Naive B cell (primary cell): ENCODE measurements around the gene GBP6. TPM values are rescaled to one million over a fixed set of nuclear protein-coding genes. Genes with fewer than 3 reads are reported as not detected.
"Not testable (repeated sequence)": the region's sequence is repeated elsewhere in the genome, so short reads cannot be mapped to it uniquely, and the experiment has no call there.

ENCODE experiments used
- ATAC-seq, 2 donors: fragments of 150-1000 bp; cut with Tn5 transposase; 2 replicates each; pipeline ENCODE4 v1.10.0; 2021; ENCODE audit warnings: low read depth in 2 of 2, mild to moderate bottlenecking in 2 of 2, moderate library complexity in 2 of 2
- DNase-seq: peaks from one replicate; pipeline ENCODE4 v3.0.0; 2022
- H3K27ac Mint-ChIP-seq, 6 donors: one replicate each; pipeline ENCODE4 v1.8.0; 2020 to 2022; ENCODE audit warnings: mild to moderate bottlenecking in 6 of 6, mixed read lengths in 6 of 6, moderate library complexity in 5 of 6, inconsistent platforms in 2 of 6
- H3K27me3 Mint-ChIP-seq, 3 donors: one replicate each; pipeline ENCODE4 v1.8.0; 2021 to 2022; ENCODE audit warnings: mixed read lengths in 3 of 3, mild to moderate bottlenecking in 1 of 3
- H3K36me3 Mint-ChIP-seq, 2 donors: one replicate each; pipeline ENCODE4 v1.8.0; 2020 to 2022; ENCODE audit warnings: mixed read lengths in 2 of 2, inconsistent platforms in 1 of 2, mild to moderate bottlenecking in 1 of 2
- H3K4me1 Mint-ChIP-seq, 3 donors: one replicate each; pipeline ENCODE4 v1.8.0; 2020 to 2022; ENCODE audit warnings: mixed read lengths in 3 of 3, inconsistent platforms in 1 of 3, mild to moderate bottlenecking in 1 of 3, moderate library complexity in 1 of 3
- H3K4me3 Mint-ChIP-seq, 8 donors: one replicate each; pipeline ENCODE4 v1.8.0; 2020 to 2022; ENCODE audit warnings: mild to moderate bottlenecking in 8 of 8, mixed read lengths in 8 of 8, moderate library complexity in 8 of 8, inconsistent platforms in 2 of 8
- H3K9me3 Mint-ChIP-seq, 7 donors: one replicate each; pipeline ENCODE4 v1.8.0; 2020 to 2022; ENCODE audit warnings: mixed read lengths in 7 of 7, mild to moderate bottlenecking in 5 of 7, inconsistent platforms in 2 of 7, moderate library complexity in 1 of 7
- polyA plus RNA-seq, 6 donors: library from polyadenylated mRNA; unstranded; fragments of 300-500 nt; fragmentation: Illumina TruSeq; gene quantifications; one replicate each; pipeline ENCODE4 v1.2.3, GENCODE V29; 2021; ENCODE audit warnings: low read depth in 6 of 6

Gene GBP6
- polyA plus RNA-seq, 6 donors from 2014 or later, result not detected

DNA sequence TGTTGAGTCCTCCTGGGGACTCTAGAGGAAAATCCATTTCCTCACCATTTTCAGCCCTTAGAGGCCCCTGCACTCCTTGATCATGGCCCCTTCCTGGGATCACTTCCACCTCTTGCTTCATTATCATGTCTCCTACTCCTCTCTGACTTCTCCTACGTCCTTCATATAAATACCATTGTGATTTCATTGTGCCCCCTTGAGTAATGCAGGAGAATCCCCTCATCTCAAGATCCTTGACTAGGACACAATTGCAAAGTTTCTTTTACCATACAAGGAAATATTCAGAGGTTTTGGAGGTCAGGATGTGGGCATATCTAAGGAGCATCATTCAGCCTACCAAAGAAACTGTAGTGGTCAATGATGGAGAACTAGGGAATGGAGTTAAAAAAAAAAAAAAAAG is 8.8 kb upstream of the GBP6 start:
- H3K9me3 Mint-ChIP-seq, result no peaks in the 10 kb centered on the region
- no peaks in the 10 kb centered on the region for H3K27me3 Mint-ChIP-seq
- H3K4me3 Mint-ChIP-seq, result no peak overlapping the region
- ATAC-seq, result no peak
- H3K4me1 Mint-ChIP-seq, result peaks cover 5 to 7% (median 6%) of the 10 kb centered on the region in 3 donors
- no peaks in the 10 kb centered on the region for H3K36me3 Mint-ChIP-seq
- no peak overlapping the region for H3K27ac Mint-ChIP-seq
- no peak for DNase-seq

DNA sequence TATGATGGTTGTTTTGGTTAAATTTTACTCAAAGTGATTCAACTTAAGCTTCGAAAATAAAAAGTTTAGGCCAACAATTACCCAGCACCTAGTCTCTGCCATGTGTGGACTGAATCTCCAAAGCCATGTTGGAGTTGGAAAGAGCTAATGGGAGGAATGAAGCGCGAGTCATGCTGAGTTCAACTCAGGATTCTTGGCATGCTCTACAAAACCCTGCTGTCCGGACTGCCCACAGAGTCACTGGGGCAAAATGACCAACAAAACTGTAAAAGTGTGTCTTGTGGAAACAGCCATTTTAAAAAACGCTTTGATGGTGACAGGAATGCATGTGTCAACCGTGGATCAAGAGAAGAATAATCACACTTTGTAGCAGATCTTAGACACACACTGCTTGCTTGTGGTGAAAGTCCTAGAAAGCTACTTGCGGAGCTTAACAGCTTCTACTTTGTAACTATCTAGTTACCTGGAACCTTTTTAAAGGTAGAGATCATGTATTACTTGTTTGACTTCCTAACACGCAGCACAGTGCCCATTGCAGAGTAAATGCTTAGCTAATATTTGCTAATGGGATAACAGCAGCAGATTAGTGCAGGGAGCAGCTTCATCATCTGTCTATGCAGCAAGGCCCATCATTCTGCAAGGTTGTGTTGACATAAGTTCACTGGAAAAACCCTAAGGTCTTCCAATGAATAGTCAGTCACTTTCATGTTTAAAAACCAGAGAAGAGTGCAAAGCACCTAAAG is 7.0 kb upstream of the GBP6 start:
- no peak for ATAC-seq
- Mint-ChIP-seq H3K4me1 (peaks cover 5 to 7% (median 6%) of the 10 kb centered on the region in 3 donors), H3K27ac (no peak overlapping the region), H3K36me3 (no peaks in the 10 kb centered on the region), H3K9me3 (no peaks in the 10 kb centered on the region), H3K27me3 (no peaks in the 10 kb centered on the region), H3K4me3 (no peak overlapping the region)
- no peak for DNase-seq

DNA sequence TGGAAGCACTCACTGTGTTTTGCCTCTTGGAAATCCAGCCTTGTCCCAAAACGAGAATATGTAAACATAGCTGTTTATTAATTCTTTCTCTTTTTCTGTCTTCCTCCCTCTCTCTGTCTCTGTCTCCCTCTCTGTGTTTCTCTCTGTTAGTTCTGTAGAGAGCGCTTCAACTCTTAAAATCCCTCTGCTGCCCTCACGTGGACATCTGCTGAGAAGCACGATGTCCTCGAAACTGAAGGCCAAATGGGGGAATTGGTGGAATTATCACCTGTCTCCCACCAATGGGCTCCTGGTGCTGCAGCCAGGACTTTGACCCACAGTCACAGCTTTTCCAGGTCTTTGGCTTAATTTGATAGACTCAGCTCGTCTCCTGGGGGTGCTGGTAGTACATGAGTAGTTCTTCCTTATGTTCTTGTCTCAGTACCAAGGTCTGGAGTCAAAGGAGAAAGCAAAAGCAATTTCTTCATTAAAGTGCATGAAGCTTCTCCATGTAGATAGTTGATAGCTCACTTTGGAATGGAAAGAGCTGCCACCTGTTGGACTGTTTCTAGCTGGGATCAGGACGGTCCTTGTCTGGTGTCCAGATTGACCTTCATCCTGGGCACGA is 5.5 kb upstream of the GBP6 start:
- peak; percentile 92 to 94 for ATAC-seq
- Mint-ChIP-seq H3K27ac (peak overlapping the region in 1 of 6 donors; percentile 19), H3K4me3 (no peak overlapping the region), H3K36me3 (no peaks in the 10 kb centered on the region), H3K4me1 (peaks cover 5 to 7% (median 6%) of the 10 kb centered on the region in 3 donors), H3K9me3 (no peaks in the 10 kb centered on the region), H3K27me3 (no peaks in the 10 kb centered on the region)
- peak; percentile 61 for DNase-seq

DNA sequence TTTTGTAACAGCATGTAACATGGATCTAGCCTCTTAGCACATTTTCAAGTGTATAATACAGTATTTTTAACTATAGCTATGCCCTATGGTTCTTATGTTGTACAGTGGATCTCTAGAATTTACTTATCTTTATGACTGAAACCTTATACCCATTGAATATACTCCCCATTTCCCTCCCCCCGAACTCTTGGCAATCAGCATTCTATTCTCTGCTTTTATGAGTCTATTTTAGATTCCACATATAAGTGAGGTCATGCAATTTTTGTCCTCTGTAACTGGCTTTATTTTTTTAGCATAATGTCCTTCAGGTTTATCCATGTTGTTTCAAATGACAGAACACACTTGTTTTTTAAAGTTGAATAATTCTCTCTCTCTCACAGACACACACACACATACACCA is 3.1 kb upstream of the GBP6 start:
- ATAC-seq (no peak), DNase-seq (no peak)
- H3K9me3 Mint-ChIP-seq, result no peaks in the 10 kb centered on the region
- H3K27ac Mint-ChIP-seq, result no peak overlapping the region
- H3K27me3 Mint-ChIP-seq, result no peaks in the 10 kb centered on the region
- no peaks in the 10 kb centered on the region for H3K36me3 Mint-ChIP-seq
- H3K4me3 Mint-ChIP-seq, result no peak overlapping the region
- peaks cover 4 to 6% (median 5%) of the 10 kb centered on the region in 3 donors for H3K4me1 Mint-ChIP-seq

DNA sequence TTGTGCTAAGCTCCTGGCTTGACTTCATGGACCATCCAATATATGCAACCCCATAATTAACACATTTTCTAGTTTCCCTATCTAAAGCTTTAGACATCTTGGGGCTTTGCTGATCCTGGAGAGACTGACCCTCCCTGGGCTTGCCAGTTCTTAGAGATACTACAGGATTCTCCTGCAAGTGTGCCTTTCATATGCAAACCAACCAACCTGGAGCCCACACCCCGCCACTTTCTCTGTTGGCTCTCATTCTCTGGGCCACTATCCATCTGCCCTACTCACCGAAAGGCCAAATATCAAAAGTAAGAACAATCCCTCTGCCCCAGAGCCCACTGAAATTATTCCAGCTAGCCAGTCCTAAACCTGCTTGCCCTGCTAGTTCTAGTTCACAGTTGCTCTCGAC is 2.2 kb upstream of the GBP6 start:
- Mint-ChIP-seq H3K36me3 (no peaks in the 10 kb centered on the region), H3K27me3 (no peaks in the 10 kb centered on the region), H3K4me1 (peaks cover 4 to 6% (median 5%) of the 10 kb centered on the region in 3 donors), H3K27ac (peak overlapping the region in 1 of 6 donors; percentile 10), H3K9me3 (no peaks in the 10 kb centered on the region), H3K4me3 (no peak overlapping the region)
- no peak for DNase-seq
- ATAC-seq, result no peak

DNA sequence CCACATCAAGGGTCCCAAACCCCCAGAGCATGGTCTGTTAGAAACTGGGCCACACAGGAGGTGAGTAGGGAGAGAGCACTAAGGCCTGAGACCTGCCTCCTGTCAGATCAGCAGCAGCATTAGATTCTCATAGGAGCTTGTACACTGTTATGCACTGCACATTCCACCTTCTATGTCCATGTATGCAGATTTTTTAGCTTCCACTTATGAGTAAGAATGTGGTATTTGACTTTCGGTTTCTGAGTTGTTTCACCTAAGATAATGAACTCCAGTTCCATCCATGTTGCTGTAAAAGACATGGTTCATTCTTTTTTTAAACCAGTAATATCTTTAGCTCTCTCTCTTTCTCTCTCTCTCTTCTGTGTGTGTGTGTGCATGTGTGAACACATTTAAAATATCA is 663 bp upstream of the GBP6 start:
- no peak overlapping the region for H3K27ac Mint-ChIP-seq

DNA sequence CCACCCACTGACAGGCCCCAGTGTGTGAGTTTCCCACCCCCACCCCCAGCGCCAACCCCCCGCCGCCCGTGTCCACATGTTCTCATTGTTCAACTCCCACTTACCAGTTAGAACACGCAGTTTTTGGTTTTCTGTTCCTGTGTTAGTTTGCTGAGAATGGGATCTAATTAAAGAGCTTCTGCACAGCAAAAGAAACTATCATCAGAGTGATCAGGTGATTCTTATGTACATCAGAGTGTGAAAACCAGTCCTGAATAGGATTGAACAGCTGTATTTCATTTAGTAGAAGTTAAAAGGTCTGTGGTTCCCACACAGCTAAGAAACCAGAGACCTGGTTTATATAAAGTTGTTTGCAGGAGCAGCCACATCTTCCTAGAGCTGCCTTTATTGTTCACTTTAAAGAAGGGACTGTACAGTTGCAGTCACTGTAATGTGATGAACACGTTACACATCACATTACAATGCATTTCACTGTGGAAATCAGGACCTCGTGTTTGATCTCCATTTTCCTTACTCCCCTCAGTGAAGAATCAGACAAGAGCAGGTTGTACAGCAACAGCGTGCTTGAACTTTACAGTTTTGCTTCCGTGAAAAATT is 1.2 kb downstream of the GBP6 start:
- H3K4me3 Mint-ChIP-seq, result no peak overlapping the region
- no peaks in the 10 kb centered on the region for H3K36me3 Mint-ChIP-seq
- H3K9me3 Mint-ChIP-seq, result no peaks in the 10 kb centered on the region
- DNase-seq, result no peak
- no peak for ATAC-seq
- peaks cover 0 to 6% (median 4%) of the 10 kb centered on the region in 3 donors for H3K27me3 Mint-ChIP-seq
- H3K27ac Mint-ChIP-seq, result no peak overlapping the region
- H3K4me1 Mint-ChIP-seq, result no peaks in the 10 kb centered on the region

More for the DNA sequence above, 663 bp upstream of the GBP6 start:
- DNase-seq, result no peak
- Mint-ChIP-seq H3K4me3 (no peak overlapping the region), H3K9me3 (no peaks in the 10 kb centered on the region), H3K36me3 (no peaks in the 10 kb centered on the region), H3K4me1 (peaks cover 2 to 3% (median 2%) of the 10 kb centered on the region in 3 donors), H3K27me3 (no peaks in the 10 kb centered on the region)
- no peak for ATAC-seq

DNA sequence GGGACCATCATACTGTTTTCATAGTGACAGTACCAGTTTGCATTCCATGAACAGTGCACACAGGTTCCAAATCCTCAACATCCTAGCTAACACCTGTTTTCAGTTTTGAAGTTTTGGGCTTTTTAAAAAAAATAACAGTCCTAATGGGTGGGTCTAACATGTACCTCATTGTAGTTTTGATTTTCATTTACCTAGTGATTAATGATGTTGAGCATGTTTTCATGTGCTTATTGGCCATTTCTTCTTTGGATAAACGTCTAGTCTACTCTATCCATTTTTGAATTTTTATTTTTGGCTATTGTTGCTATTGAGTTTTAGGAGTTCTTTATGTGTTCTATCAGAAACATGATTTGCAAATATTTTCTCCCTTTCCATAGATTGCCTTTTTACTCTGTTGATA is 3.4 kb downstream of the GBP6 start:
- no peak overlapping the region for H3K4me3 Mint-ChIP-seq
- no peak for ATAC-seq

DNA sequence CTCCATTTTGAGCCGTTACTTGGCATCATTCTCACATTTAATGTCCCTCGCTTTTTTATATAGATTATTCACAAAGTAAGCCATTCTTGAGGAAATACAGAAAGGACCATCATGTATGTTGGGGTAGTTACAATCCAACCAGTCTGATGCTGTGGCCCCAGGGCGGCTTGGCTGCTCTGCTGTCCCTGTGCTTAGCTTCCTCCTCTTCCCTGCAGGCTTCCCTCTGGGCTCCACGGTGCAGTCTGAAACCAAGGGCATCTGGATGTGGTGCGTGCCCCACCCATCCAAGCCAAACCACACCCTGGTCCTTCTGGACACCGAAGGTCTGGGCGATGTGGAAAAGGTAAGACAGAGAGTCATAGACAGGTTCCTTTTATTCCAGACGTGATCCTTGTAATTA is 5.5 kb downstream of the GBP6 start:
- Mint-ChIP-seq H3K27me3 (peaks cover 0 to 6% (median 4%) of the 10 kb centered on the region in 3 donors), H3K9me3 (peaks cover 0 to 10% (median 5%) of the 10 kb centered on the region in 7 donors), H3K27ac (peak overlapping the region in 1 of 6 donors; percentile 59), H3K36me3 (peaks cover 0 to 6% of the 10 kb centered on the region in 2 donors), H3K4me3 (peak overlapping the region in 1 of 8 donors; percentile 36), H3K4me1 (no peaks in the 10 kb centered on the region)
- ATAC-seq (no peak), DNase-seq (no peak)

More for the DNA sequence above, 3.4 kb downstream of the GBP6 start:
- no peak for DNase-seq
- H3K9me3 Mint-ChIP-seq, result no peaks in the 10 kb centered on the region
- peaks cover 0 to 6% (median 4%) of the 10 kb centered on the region in 3 donors for H3K27me3 Mint-ChIP-seq
- no peaks in the 10 kb centered on the region for H3K4me1 Mint-ChIP-seq
- H3K36me3 Mint-ChIP-seq, result no peaks in the 10 kb centered on the region
- H3K27ac Mint-ChIP-seq, result no peak overlapping the region

DNA sequence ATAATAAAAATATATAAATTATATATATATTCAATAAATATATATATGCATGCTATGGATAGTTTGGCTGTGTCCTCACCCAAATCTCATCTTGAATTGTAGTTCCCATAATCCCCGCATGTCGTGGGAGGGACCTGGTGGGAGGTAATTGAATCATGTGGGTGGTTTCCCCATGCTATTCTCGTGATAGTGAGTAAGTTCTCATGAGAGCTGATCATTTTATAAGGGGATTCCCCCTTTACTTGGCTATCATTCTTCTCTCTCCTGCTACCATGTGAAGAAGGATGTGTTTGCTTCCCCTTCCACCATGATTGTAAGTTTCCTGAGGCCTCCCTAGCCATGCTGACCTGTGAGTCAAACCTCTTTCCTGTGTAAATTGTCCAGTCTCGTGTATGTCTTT is 10.0 kb downstream of the GBP6 start:
- not testable (repeated sequence) for H3K4me1 Mint-ChIP-seq, ATAC-seq, H3K36me3 Mint-ChIP-seq, DNase-seq, H3K4me3 Mint-ChIP-seq, H3K27ac Mint-ChIP-seq
- peaks cover 0 to 13% (median 7%) of the 10 kb centered on the region in 3 donors for H3K27me3 Mint-ChIP-seq
- H3K9me3 Mint-ChIP-seq, result peaks cover 0 to 16% (median 5%) of the 10 kb centered on the region in 7 donors

DNA sequence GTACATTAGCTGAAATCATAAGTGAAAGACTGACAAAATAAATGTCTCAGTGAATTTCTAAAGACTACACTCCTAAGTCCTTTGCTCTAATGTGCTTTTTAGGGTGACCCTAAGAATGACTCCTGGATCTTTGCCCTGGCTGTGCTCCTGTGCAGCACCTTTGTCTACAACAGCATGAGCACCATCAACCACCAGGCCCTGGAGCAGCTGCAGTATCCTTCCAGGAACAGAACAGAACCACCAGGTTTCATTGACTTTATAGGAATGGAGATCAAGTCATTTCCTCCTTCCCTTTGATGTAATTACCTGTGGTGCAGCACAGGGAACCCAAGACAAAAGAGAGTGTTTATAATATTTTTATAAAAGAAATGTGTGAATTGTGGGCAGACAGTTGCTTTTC is 14.1 kb downstream of the GBP6 start:
- peaks cover 0 to 10% (median 5%) of the 10 kb centered on the region in 7 donors for H3K9me3 Mint-ChIP-seq
- no peak overlapping the region for H3K27ac Mint-ChIP-seq
- no peak for ATAC-seq
- DNase-seq, result no peak
- H3K36me3 Mint-ChIP-seq, result peaks cover 0 to 6% of the 10 kb centered on the region in 2 donors
- no peak overlapping the region for H3K4me3 Mint-ChIP-seq
- peaks cover 0 to 7% (median 3%) of the 10 kb centered on the region in 3 donors for H3K27me3 Mint-ChIP-seq
- no peaks in the 10 kb centered on the region for H3K4me1 Mint-ChIP-seq

DNA sequence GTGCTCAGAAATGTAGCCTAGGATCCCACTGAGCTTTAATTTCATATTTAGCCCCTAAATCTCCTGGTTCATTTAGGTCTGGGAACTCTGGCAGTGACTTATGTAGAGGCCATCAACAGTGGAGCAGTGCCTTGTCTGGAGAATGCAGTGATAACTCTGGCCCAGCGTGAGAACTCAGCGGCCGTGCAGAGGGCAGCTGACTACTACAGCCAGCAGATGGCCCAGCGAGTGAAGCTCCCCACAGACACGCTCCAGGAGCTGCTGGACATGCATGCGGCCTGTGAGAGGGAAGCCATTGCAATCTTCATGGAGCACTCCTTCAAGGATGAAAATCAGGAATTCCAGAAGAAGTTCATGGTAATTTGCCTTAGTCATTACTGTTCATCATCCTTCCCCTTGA is 17.8 kb downstream of the GBP6 start:
- no peaks in the 10 kb centered on the region for H3K4me1 Mint-ChIP-seq
- no peak for DNase-seq
- H3K36me3 Mint-ChIP-seq, result no peaks in the 10 kb centered on the region
- no peak overlapping the region for H3K4me3 Mint-ChIP-seq
- H3K9me3 Mint-ChIP-seq, result no peaks in the 10 kb centered on the region
- ATAC-seq, result no peak
- no peak overlapping the region for H3K27ac Mint-ChIP-seq
- H3K27me3 Mint-ChIP-seq, result peaks cover 0 to 13% (median 0%) of the 10 kb centered on the region in 3 donors

DNA sequence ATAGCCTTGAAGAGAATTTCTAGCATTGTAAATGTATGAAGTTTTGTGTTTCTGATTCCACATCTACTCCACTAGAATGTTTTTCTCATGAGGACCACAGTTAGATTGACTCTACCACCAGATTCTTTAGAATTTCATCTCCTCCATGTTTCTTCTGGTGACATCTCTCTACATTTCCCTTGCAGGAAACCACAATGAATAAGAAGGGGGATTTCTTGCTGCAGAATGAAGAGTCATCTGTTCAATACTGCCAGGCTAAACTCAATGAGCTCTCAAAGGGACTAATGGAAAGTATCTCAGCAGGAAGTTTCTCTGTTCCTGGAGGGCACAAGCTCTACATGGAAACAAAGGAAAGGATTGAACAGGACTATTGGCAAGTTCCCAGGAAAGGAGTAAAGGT is 18.6 kb downstream of the GBP6 start:
- Mint-ChIP-seq H3K4me3 (no peak overlapping the region), H3K36me3 (no peaks in the 10 kb centered on the region), H3K27ac (no peak overlapping the region), H3K4me1 (no peaks in the 10 kb centered on the region), H3K27me3 (peaks cover 0 to 6% (median 0%) of the 10 kb centered on the region in 3 donors), H3K9me3 (no peaks in the 10 kb centered on the region)
- no peak for DNase-seq
- ATAC-seq, result no peak

DNA sequence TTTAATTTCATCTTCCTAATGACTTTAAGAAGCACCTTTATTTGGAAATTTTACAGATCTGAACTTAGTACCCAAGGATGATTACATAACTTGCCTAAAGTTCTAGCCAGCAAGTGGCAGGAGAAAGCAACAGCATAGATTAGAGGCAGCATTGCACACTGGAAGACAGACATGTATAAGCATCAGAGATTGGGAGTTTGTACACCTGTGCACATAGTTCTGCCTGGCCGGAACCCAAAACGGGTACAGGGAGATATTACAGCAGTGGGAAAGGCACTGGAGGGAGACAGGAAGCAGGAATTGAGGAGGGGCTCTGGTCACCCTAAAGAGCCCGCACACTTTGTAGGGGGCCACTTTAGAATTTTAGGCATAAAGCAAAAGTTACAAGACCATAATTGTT is 19.3 kb downstream of the GBP6 start:
- Mint-ChIP-seq H3K9me3 (peaks cover 0 to 3% (median 0%) of the 10 kb centered on the region in 7 donors), H3K36me3 (no peaks in the 10 kb centered on the region), H3K4me3 (no peak overlapping the region), H3K27ac (no peak overlapping the region), H3K27me3 (peaks cover 0 to 6% (median 0%) of the 10 kb centered on the region in 3 donors), H3K4me1 (no peaks in the 10 kb centered on the region)
- DNase-seq (no peak), ATAC-seq (no peak)
